ENCODE results near the gene RXRA. TPM values are rescaled to one million over a fixed set of nuclear protein-coding genes. Genes with fewer than 3 reads are reported as not detected.

RXRA gene
- total RNA-seq, 1 donor from 2014 or later: 33.4 TPM

DNA sequence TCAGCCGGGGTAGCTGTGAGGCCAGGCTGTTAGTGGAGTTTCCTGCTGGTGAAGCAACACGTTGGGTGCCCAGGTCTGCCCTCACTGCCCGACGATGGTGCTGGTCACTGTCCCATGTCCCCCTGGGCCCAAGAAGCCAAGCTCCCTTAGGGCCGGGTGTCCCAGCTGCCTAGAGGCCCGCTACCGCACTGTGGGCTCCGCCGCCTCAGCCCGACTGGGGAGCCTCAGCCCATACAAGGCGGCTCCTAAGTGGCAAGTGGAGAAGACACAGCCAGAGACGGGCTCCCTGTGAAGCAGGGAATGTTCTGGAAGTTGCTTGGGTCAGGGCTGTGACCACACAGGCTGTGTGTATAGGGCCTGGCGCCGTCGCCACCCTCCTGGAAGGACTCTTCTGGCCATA lies 96.9 kb downstream of the RXRA start:
- Mint-ChIP-seq H3K9me3 (ENCODE audit: unreplicated experiment) (no peaks in the 10 kb centered on the region), H3K4me3 (ENCODE audit: unreplicated experiment) (no peak overlapping the region), H3K36me3 (ENCODE audit: low read depth, unreplicated experiment) (peaks cover 9% of the 10 kb centered on the region), H3K27ac (ENCODE audit: unreplicated experiment) (no peak overlapping the region), H3K4me1 (ENCODE audit: low read depth, unreplicated experiment) (no peaks in the 10 kb centered on the region), H3K27me3 (ENCODE audit: low read depth, unreplicated experiment) (no peaks in the 10 kb centered on the region)
- no peaks in the 10 kb centered on the region for H3K4me1 ChIP-seq (ENCODE audit: insufficient read depth, low read length)
- no peaks in the 10 kb centered on the region for H3K27me3 ChIP-seq (ENCODE audit: insufficient read depth, low read length)
- TF ChIP-seq CTCF (IDR thresholded peaks at IDR 0.05; ENCODE audit: insufficient read depth, low read depth, low read length) (no peak), EZH2 (IDR thresholded peaks at IDR 0.05; ENCODE audit: insufficient read depth, low read length) (no peak)
- H4K20me1 ChIP-seq (ENCODE audit: insufficient read depth, low read length): peaks cover 37% of the 10 kb centered on the region
- H3K9me3 ChIP-seq (ENCODE audit: insufficient read depth, low read depth, low read length): no peaks in the 10 kb centered on the region
- no peak overlapping the region for H3K9ac ChIP-seq (ENCODE audit: low read length)
- no peak overlapping the region for H3K4me3 ChIP-seq (ENCODE audit: insufficient read depth, low read depth, low read length)
- FAIRE-seq: no peak
- no peaks in the 10 kb centered on the region for H3K79me2 ChIP-seq (ENCODE audit: insufficient read depth, low read length)
- H3K36me3 ChIP-seq (ENCODE audit: insufficient read depth, low read length): no peaks in the 10 kb centered on the region
- no peak overlapping the region for H3K4me2 ChIP-seq (ENCODE audit: low read length)
- no peak overlapping the region for H2AFZ ChIP-seq (ENCODE audit: low read depth, low read length)
- H3K27ac ChIP-seq (ENCODE audit: low read depth, low read length): no peak overlapping the region
- DNase-seq (ENCODE audit: low read depth): no peak

- Histone ChIP-seq H3K27me3 (ENCODE audit: insufficient read depth, low read length) (no peaks in the 10 kb centered on the region), H3K9ac (ENCODE audit: low read length) (no peak overlapping the region), H2AFZ (ENCODE audit: low read depth, low read length) (no peak overlapping the region), H3K79me2 (ENCODE audit: insufficient read depth, low read length) (no peaks in the 10 kb centered on the region), H3K36me3 (ENCODE audit: insufficient read depth, low read length) (no peaks in the 10 kb centered on the region), H3K4me2 (ENCODE audit: low read length) (no peak overlapping the region), H4K20me1 (ENCODE audit: insufficient read depth, low read length) (peaks cover 32% of the 10 kb centered on the region), H3K4me3 (ENCODE audit: insufficient read depth, low read depth, low read length) (no peak overlapping the region), H3K4me1 (ENCODE audit: insufficient read depth, low read length) (no peaks in the 10 kb centered on the region), H3K9me3 (ENCODE audit: insufficient read depth, low read depth, low read length) (no peaks in the 10 kb centered on the region), H3K27ac (ENCODE audit: low read depth, low read length) (no peak overlapping the region)
- peaks cover 9% of the 10 kb centered on the region for H3K36me3 Mint-ChIP-seq (ENCODE audit: low read depth, unreplicated experiment)
- DNase-seq (ENCODE audit: low read depth) (no peak), FAIRE-seq (no peak)
- H3K9me3 Mint-ChIP-seq (ENCODE audit: unreplicated experiment): no peaks in the 10 kb centered on the region
- no peak overlapping the region for H3K4me3 Mint-ChIP-seq (ENCODE audit: unreplicated experiment)
- H3K27me3 Mint-ChIP-seq (ENCODE audit: low read depth, unreplicated experiment): no peaks in the 10 kb centered on the region
- no peaks in the 10 kb centered on the region for H3K4me1 Mint-ChIP-seq (ENCODE audit: low read depth, unreplicated experiment)
- H3K27ac Mint-ChIP-seq (ENCODE audit: unreplicated experiment): no peak overlapping the region
- TF ChIP-seq CTCF (IDR thresholded peaks at IDR 0.05; ENCODE audit: insufficient read depth, low read depth, low read length) (no peak), EZH2 (IDR thresholded peaks at IDR 0.05; ENCODE audit: insufficient read depth, low read length) (no peak)
Measured at GRCh38 chr9:134423749-134424148, 97.5 kb downstream of the RXRA start.

- no peak for TF ChIP-seq EZH2 (IDR thresholded peaks at IDR 0.05; ENCODE audit: insufficient read depth, low read length)
- TF ChIP-seq CTCF (IDR thresholded peaks at IDR 0.05; ENCODE audit: insufficient read depth, low read depth, low read length): no peak
- Mint-ChIP-seq H3K9me3 (ENCODE audit: unreplicated experiment) (no peaks in the 10 kb centered on the region), H3K4me3 (ENCODE audit: unreplicated experiment) (no peak overlapping the region), H3K27me3 (ENCODE audit: low read depth, unreplicated experiment) (no peaks in the 10 kb centered on the region), H3K36me3 (ENCODE audit: low read depth, unreplicated experiment) (peaks cover 7% of the 10 kb centered on the region), H3K27ac (ENCODE audit: unreplicated experiment) (no peak overlapping the region), H3K4me1 (ENCODE audit: low read depth, unreplicated experiment) (no peaks in the 10 kb centered on the region)
- H4K20me1 ChIP-seq (ENCODE audit: insufficient read depth, low read length): peaks cover 22% of the 10 kb centered on the region
- no peak for DNase-seq (ENCODE audit: low read depth)
- no peaks in the 10 kb centered on the region for H3K27me3 ChIP-seq (ENCODE audit: insufficient read depth, low read length)
- no peak overlapping the region for H3K27ac ChIP-seq (ENCODE audit: low read depth, low read length)
- no peaks in the 10 kb centered on the region for H3K4me1 ChIP-seq (ENCODE audit: insufficient read depth, low read length)
- H2AFZ ChIP-seq (ENCODE audit: low read depth, low read length): no peak overlapping the region
- H3K79me2 ChIP-seq (ENCODE audit: insufficient read depth, low read length): no peaks in the 10 kb centered on the region
- no peak overlapping the region for H3K4me3 ChIP-seq (ENCODE audit: insufficient read depth, low read depth, low read length)
- no peak overlapping the region for H3K4me2 ChIP-seq (ENCODE audit: low read length)
- no peaks in the 10 kb centered on the region for H3K36me3 ChIP-seq (ENCODE audit: insufficient read depth, low read length)
- no peaks in the 10 kb centered on the region for H3K9me3 ChIP-seq (ENCODE audit: insufficient read depth, low read depth, low read length)
- H3K9ac ChIP-seq (ENCODE audit: low read length): no peak overlapping the region
- no peak for FAIRE-seq
Measured at GRCh38 chr9:134424818-134425217, 98.6 kb downstream of the RXRA start.

Measured in astrocyte (in vitro differentiated cells and primary cell).